ENCODE results near the gene WDR45B.

WDR45B gene

DNA sequence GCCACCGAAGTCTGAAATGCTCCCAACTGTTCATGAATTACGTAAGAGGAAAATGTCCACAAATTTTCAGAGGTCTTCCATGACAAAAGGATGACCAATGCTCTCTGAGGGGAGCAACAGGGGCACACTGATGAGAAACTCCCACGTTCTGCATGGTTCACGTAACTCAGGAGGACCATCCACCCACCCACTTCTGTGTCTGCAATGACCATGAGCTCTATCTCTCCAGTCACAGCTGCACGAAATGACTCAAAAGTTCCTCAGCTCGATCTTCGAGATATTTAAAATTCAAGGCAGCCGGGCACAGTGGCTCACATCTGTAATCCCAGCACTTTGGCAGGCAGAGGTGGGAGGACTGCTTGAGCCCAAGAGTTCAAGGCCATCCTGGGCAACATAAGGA lies 15.8 kb downstream of the WDR45B start:
- CTCF ChIA-PET = interaction anchor here (1.3 kb wide), 1 partner anchor 10 kb away, joined by 4 read pairs; no protein-coding TSS in a partner anchor
- WGBS (ENCODE audit: insufficient coverage) = 96% methylated on average over 7 of the region's 8 CpGs
- no peak overlapping the region for H3K27ac ChIP-seq (ENCODE audit: insufficient read depth in 1 of 2, low read depth in 1 of 2, low read length in 2 of 2, poor library complexity in 1 of 2, severe bottlenecking in 2 of 2)

DNA sequence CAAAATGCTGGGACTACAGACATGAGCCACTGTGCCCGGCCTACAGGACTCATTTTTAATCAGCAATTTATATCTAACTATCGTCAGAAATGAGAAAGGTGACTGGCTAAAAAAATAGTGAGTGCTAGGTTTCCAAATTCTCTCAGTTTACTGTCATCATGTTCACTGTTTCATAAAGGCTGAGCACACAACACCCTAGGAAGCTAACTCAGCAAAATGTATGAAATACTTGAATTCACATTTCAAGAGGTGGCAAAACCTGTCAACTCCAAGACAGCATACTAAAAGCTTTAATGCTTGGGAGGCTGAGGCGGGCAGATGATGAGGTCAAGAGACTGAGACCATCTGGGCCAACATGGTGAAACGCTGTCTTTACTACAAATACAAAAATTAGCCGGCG lies 16.7 kb downstream of the WDR45B start:
- ChIA-PET POLR2A (no interaction called here), CTCF (interaction anchor here (1.3 kb wide), 2 partner anchors 9 to 10 kb away, joined by 4 to 5 read pairs; no protein-coding TSS in a partner anchor)
- H3K9me3 ChIP-seq (ENCODE audit: control extremely low read depth in 1 of 5, control insufficient read depth in 4 of 5, insufficient read depth in 2 of 5, low read depth in 1 of 5, low read length in 4 of 5) = no peaks in the 10 kb centered on the region
- H3K27ac ChIP-seq (ENCODE audit: insufficient read depth in 1 of 2, low read depth in 1 of 2, low read length in 2 of 2, poor library complexity in 1 of 2, severe bottlenecking in 2 of 2) = no peak overlapping the region
- 89% methylated on average over 4 of the region's 6 CpGs for WGBS (ENCODE audit: insufficient coverage)
- H3K27me3 ChIP-seq (replicated peaks in 2 of 5; ENCODE audit: control insufficient read depth in 4 of 5, insufficient read depth in 5 of 5, low read length in 4 of 5) = no peaks in the 10 kb centered on the region
- H3K4me1 ChIP-seq (ENCODE audit: control extremely low read depth in 1 of 4, control insufficient read depth in 4 of 4, insufficient read depth in 4 of 4, low read length in 3 of 4) = peaks cover 0 to 7% (median 5%) of the 10 kb centered on the region in 4 experiments
- no peak overlapping the region for H3K4me3 ChIP-seq (ENCODE audit: control insufficient read depth in 1 of 7, extremely low read depth in 1 of 7, insufficient read depth in 4 of 7, low read depth in 2 of 7, low read length in 6 of 7)
- peaks cover 8 to 63% (median 36%) of the 10 kb centered on the region in 4 experiments for H3K36me3 ChIP-seq (ENCODE audit: control insufficient read depth in 4 of 4, insufficient read depth in 4 of 4, low read length in 3 of 4)
- no peak for DNase-seq

More for the DNA sequence above, 15.8 kb downstream of the WDR45B start:
- Histone ChIP-seq H3K36me3 (ENCODE audit: control insufficient read depth in 4 of 4, insufficient read depth in 4 of 4, low read length in 3 of 4) (peaks cover 11 to 62% (median 37%) of the 10 kb centered on the region in 4 experiments), H3K9me3 (ENCODE audit: control extremely low read depth in 1 of 5, control insufficient read depth in 4 of 5, insufficient read depth in 2 of 5, low read depth in 1 of 5, low read length in 4 of 5) (peaks cover 0 to 8% (median 3%) of the 10 kb centered on the region in 5 experiments), H3K4me1 (ENCODE audit: control extremely low read depth in 1 of 4, control insufficient read depth in 4 of 4, insufficient read depth in 4 of 4, low read length in 3 of 4) (peaks cover 0 to 7% (median 4%) of the 10 kb centered on the region in 4 experiments), H3K4me3 (ENCODE audit: control insufficient read depth in 1 of 7, extremely low read depth in 1 of 7, insufficient read depth in 4 of 7, low read depth in 2 of 7, low read length in 6 of 7) (no peak overlapping the region), H3K27me3 (replicated peaks in 2 of 5; ENCODE audit: control insufficient read depth in 4 of 5, insufficient read depth in 5 of 5, low read length in 4 of 5) (no peaks in the 10 kb centered on the region)
- POLR2A ChIA-PET = interaction anchor here (0.6 kb wide), 1 partner anchor 10 kb away, joined by 3 read pairs; no protein-coding TSS in a partner anchor
- DNase-seq = no peak

DNA sequence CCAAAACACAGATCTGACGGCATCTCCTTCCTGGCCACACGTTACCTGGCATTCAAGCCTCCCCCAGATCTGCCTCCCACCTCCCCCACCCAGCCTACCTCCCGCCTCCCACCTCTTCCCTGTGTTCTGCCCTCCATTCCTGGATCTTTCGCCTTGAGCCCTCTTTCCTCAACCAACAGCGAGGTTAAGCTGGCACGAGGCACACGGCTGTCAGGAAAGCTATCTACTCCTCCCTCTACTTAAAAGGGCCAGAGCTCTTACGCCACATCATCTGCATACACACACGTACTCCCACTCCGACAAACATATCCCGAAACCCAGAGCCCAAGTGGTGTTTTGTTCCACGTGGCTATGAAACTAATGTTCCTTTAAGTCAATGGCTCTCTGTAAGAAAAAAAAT lies 18.0 kb downstream of the WDR45B start:
- Histone ChIP-seq H3K27me3 (replicated peaks in 2 of 5; ENCODE audit: control insufficient read depth in 4 of 5, insufficient read depth in 5 of 5, low read length in 4 of 5) (no peaks in the 10 kb centered on the region), H3K9me3 (ENCODE audit: control extremely low read depth in 1 of 5, control insufficient read depth in 4 of 5, insufficient read depth in 2 of 5, low read depth in 1 of 5, low read length in 4 of 5) (no peaks in the 10 kb centered on the region), H3K36me3 (ENCODE audit: control insufficient read depth in 4 of 4, insufficient read depth in 4 of 4, low read length in 3 of 4) (peaks cover 9 to 65% (median 44%) of the 10 kb centered on the region in 4 experiments), H3K4me3 (ENCODE audit: control insufficient read depth in 1 of 7, extremely low read depth in 1 of 7, insufficient read depth in 4 of 7, low read depth in 2 of 7, low read length in 6 of 7) (no peak overlapping the region), H3K27ac (ENCODE audit: insufficient read depth in 1 of 2, low read depth in 1 of 2, low read length in 2 of 2, poor library complexity in 1 of 2, severe bottlenecking in 2 of 2) (no peak overlapping the region), H3K4me1 (ENCODE audit: control extremely low read depth in 1 of 4, control insufficient read depth in 4 of 4, insufficient read depth in 4 of 4, low read length in 3 of 4) (peaks cover 0 to 7% (median 5%) of the 10 kb centered on the region in 4 experiments)
- WGBS (ENCODE audit: insufficient coverage) = 97% methylated on average over 11 of the region's 12 CpGs
- DNase-seq = no peak
- POLR2A ChIA-PET = no interaction called here
- CTCF ChIA-PET = interaction anchor here (1.7 kb wide), 1 partner anchor 9 kb away, joined by 5 read pairs; no protein-coding TSS in a partner anchor

DNA sequence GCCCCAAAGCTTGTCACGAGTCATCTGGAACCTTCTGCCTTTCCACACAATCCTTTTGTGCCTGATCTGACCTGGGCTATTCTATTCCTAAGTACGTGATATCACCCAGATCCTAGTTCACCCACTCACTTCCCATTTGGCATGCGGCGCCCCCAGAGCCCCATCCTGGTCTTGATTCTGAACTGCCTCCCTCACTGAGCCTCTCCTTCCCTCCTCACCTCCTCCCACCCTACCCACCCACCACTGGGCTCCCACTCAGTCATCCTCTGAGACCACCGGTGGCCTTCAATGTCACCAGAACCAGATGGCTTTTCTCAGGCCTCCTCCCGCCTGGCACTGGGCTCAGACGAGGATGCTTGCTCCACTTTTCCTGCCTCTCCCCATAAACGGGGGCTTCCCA lies 18.5 kb downstream of the WDR45B start:
- peaks cover 9 to 67% (median 48%) of the 10 kb centered on the region in 4 experiments for H3K36me3 ChIP-seq (ENCODE audit: control insufficient read depth in 4 of 4, insufficient read depth in 4 of 4, low read length in 3 of 4)
- no peaks in the 10 kb centered on the region for H3K27me3 ChIP-seq (replicated peaks in 2 of 5; ENCODE audit: control insufficient read depth in 4 of 5, insufficient read depth in 5 of 5, low read length in 4 of 5)
- POLR2A ChIA-PET = no interaction called here
- no peak for DNase-seq
- H3K9me3 ChIP-seq (ENCODE audit: control extremely low read depth in 1 of 5, control insufficient read depth in 4 of 5, insufficient read depth in 2 of 5, low read depth in 1 of 5, low read length in 4 of 5) = no peaks in the 10 kb centered on the region
- no peak overlapping the region for H3K27ac ChIP-seq (ENCODE audit: insufficient read depth in 1 of 2, low read depth in 1 of 2, low read length in 2 of 2, poor library complexity in 1 of 2, severe bottlenecking in 2 of 2)
- peaks cover 0 to 7% (median 5%) of the 10 kb centered on the region in 4 experiments for H3K4me1 ChIP-seq (ENCODE audit: control extremely low read depth in 1 of 4, control insufficient read depth in 4 of 4, insufficient read depth in 4 of 4, low read length in 3 of 4)
- CTCF ChIA-PET = interaction anchor here (1.7 kb wide), 1 partner anchor 9 kb away, joined by 5 read pairs; no protein-coding TSS in a partner anchor
- no peak overlapping the region for H3K4me3 ChIP-seq (ENCODE audit: control insufficient read depth in 1 of 7, extremely low read depth in 1 of 7, insufficient read depth in 4 of 7, low read depth in 2 of 7, low read length in 6 of 7)
- WGBS (ENCODE audit: insufficient coverage) = 95% methylated on average over 7 of the region's 8 CpGs

DNA sequence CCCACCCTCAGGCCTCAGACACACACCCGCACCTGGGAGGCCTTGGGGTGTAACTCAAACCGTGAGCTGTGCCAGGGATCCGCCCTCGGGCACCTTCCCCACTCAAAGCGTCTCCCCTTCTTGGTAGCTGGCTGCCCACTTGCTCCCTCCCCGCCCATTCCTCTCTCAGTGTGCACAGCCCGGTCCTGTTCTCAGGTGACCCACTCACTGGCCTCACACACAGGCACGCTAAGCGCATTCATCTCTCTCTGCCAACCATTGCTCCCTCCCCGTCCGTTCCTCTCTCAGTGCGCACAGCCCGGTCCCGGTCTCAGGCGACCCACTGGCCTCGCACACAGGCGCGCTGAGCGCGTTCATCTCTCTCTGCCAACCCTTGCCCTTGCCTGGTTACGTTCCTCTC lies 20.8 kb downstream of the WDR45B start:
- ChIA-PET POLR2A (no interaction called here), CTCF (no interaction called here)
- H3K27ac ChIP-seq (ENCODE audit: insufficient read depth in 1 of 2, low read depth in 1 of 2, low read length in 2 of 2, poor library complexity in 1 of 2, severe bottlenecking in 2 of 2) = no peak overlapping the region
- H3K4me1 ChIP-seq (ENCODE audit: control extremely low read depth in 1 of 4, control insufficient read depth in 4 of 4, insufficient read depth in 4 of 4, low read length in 3 of 4) = peaks cover 0 to 12% (median 5%) of the 10 kb centered on the region in 4 experiments
- 99% methylated on average over 21 of the region's 21 CpGs for WGBS (ENCODE audit: insufficient coverage)
- no peaks in the 10 kb centered on the region for H3K27me3 ChIP-seq (replicated peaks in 2 of 5; ENCODE audit: control insufficient read depth in 4 of 5, insufficient read depth in 5 of 5, low read length in 4 of 5)
- H3K9me3 ChIP-seq (ENCODE audit: control extremely low read depth in 1 of 5, control insufficient read depth in 4 of 5, insufficient read depth in 2 of 5, low read depth in 1 of 5, low read length in 4 of 5) = no peaks in the 10 kb centered on the region
- peaks cover 7 to 62% (median 45%) of the 10 kb centered on the region in 4 experiments for H3K36me3 ChIP-seq (ENCODE audit: control insufficient read depth in 4 of 4, insufficient read depth in 4 of 4, low read length in 3 of 4)
- no peak for DNase-seq
- no peak overlapping the region for H3K4me3 ChIP-seq (ENCODE audit: control insufficient read depth in 1 of 7, extremely low read depth in 1 of 7, insufficient read depth in 4 of 7, low read depth in 2 of 7, low read length in 6 of 7)

DNA sequence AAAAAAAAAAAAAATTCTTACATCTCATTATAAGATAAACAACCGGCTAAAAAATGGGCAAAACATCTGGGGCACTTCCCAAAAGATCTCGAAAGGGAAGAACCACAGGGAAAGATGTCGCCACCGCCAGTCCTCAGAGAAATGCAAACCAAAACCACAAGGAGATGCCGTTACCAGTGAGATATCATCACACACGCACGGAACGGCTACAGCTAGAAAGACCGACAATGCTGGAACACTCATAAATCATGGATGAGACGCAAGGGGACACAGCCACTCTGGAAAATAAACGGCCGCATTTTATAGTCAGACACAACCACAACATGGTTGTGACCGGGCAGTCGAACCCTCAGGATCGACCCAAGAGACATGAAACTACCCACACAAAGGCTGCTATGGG lies 24.5 kb downstream of the WDR45B start:
- peak; percentile 48 to 69 (median 57) for DNase-seq
- Histone ChIP-seq H3K4me3 (ENCODE audit: control insufficient read depth in 1 of 7, extremely low read depth in 1 of 7, insufficient read depth in 4 of 7, low read depth in 2 of 7, low read length in 6 of 7) (no peak overlapping the region), H3K9me3 (ENCODE audit: control extremely low read depth in 1 of 5, control insufficient read depth in 4 of 5, insufficient read depth in 2 of 5, low read depth in 1 of 5, low read length in 4 of 5) (no peaks in the 10 kb centered on the region), H3K27me3 (replicated peaks in 2 of 5; ENCODE audit: control insufficient read depth in 4 of 5, insufficient read depth in 5 of 5, low read length in 4 of 5) (no peaks in the 10 kb centered on the region), H3K27ac (ENCODE audit: insufficient read depth in 1 of 2, low read depth in 1 of 2, low read length in 2 of 2, poor library complexity in 1 of 2, severe bottlenecking in 2 of 2) (peak overlapping the region; percentile 20 to 58), H3K36me3 (ENCODE audit: control insufficient read depth in 4 of 4, insufficient read depth in 4 of 4, low read length in 3 of 4) (peaks cover 5 to 73% (median 52%) of the 10 kb centered on the region in 4 experiments), H3K4me1 (ENCODE audit: control extremely low read depth in 1 of 4, control insufficient read depth in 4 of 4, insufficient read depth in 4 of 4, low read length in 3 of 4) (peaks cover 0 to 12% (median 5%) of the 10 kb centered on the region in 4 experiments)
- 54% methylated on average over 14 of the region's 15 CpGs for WGBS (ENCODE audit: insufficient coverage)
- CTCF ChIA-PET = no interaction called here
- POLR2A ChIA-PET = no interaction called here

DNA sequence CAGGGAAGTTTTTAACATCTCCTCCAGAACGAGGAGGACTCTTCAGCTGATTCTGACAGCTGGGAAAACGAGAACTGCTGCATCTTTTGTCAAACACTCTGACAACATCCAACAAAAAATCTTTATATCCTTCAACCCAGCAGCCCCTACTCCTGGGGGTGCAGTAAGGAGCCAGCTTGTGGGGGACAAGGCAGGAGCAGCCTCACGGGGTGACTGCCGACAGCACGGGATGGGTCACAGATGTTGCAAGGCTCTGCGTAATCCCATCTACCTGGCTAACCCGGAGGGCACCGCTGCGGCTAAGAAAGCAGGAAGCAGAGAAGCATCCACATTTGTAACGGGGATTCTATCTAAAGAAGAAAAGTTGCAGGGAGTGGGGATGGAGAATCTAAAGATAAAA lies 28.6 kb downstream of the WDR45B start:
- peaks cover 0 to 82% (median 61%) of the 10 kb centered on the region in 4 experiments for H3K36me3 ChIP-seq (ENCODE audit: control insufficient read depth in 4 of 4, insufficient read depth in 4 of 4, low read length in 3 of 4)
- POLR2A ChIA-PET = no interaction called here
- whole genome bisulfite sequencing (ENCODE audit: insufficient coverage) = 97% methylated on average over 5 of the region's 10 CpGs
- H3K9me3 ChIP-seq (ENCODE audit: control extremely low read depth in 1 of 5, control insufficient read depth in 4 of 5, insufficient read depth in 2 of 5, low read depth in 1 of 5, low read length in 4 of 5) = no peaks in the 10 kb centered on the region
- no peak for DNase-seq
- H3K27me3 ChIP-seq (replicated peaks in 2 of 5; ENCODE audit: control insufficient read depth in 4 of 5, insufficient read depth in 5 of 5, low read length in 4 of 5) = no peaks in the 10 kb centered on the region
- no peak overlapping the region for H3K27ac ChIP-seq (ENCODE audit: insufficient read depth in 1 of 2, low read depth in 1 of 2, low read length in 2 of 2, poor library complexity in 1 of 2, severe bottlenecking in 2 of 2)
- H3K4me1 ChIP-seq (ENCODE audit: control extremely low read depth in 1 of 4, control insufficient read depth in 4 of 4, insufficient read depth in 4 of 4, low read length in 3 of 4) = peaks cover 0 to 5% (median 0%) of the 10 kb centered on the region in 4 experiments
- CTCF ChIA-PET = no interaction called here
- no peak overlapping the region for H3K4me3 ChIP-seq (ENCODE audit: control insufficient read depth in 1 of 7, extremely low read depth in 1 of 7, insufficient read depth in 4 of 7, low read depth in 2 of 7, low read length in 6 of 7)

Data from common myeloid progenitor, CD34-positive (primary cell).